ENCODE data around the gene CSNK1A1.

- TF ChIP-seq POLR2A (IDR thresholded peaks at IDR 0.05) (no peak), CTCF (IDR thresholded peaks at IDR 0.05) (no peak)
Observed at GRCh38 chr5:149580808-149581191, 29.6 kb upstream of the CSNK1A1 start.

All from uterus (tissue), 2 donors.